H9 (cell line): ENCODE measurements around the gene PCID2. TPM values are rescaled to one million over a fixed set of nuclear protein-coding genes. Genes with fewer than 3 reads are reported as not detected.

Experiments used
- DNase-seq: peaks from one replicate; pipeline ENCODE4 v3.0.0-alpha.2; 2017
- H2AFZ ChIP-seq: one replicate; pipeline ENCODE4 v1.6.1; 2013; ENCODE audit warnings: mild to moderate bottlenecking, low read length, control low read depth, moderate library complexity
- H2AK5ac ChIP-seq: 2 replicates; pipeline ENCODE4 v1.6.1; 2013; ENCODE audit warnings: low read length, control low read depth, mixed read lengths; ENCODE audit not compliant: insufficient read length
- H2BK120ac ChIP-seq: one replicate; pipeline ENCODE4 v1.6.1; 2013; ENCODE audit warnings: low read depth, mild to moderate bottlenecking, low read length, control low read depth, inconsistent platforms; ENCODE audit not compliant: poor library complexity, severe bottlenecking
- H2BK12ac ChIP-seq: 2 replicates; pipeline ENCODE4 v1.6.1; 2013; ENCODE audit warnings: low read length, control low read depth, mixed read lengths, low read depth; ENCODE audit not compliant: insufficient read length
- H2BK15ac ChIP-seq: 2 replicates; pipeline ENCODE4 v1.6.1; 2013; ENCODE audit warnings: low read depth, low read length, control low read depth
- H2BK20ac ChIP-seq: one replicate; pipeline ENCODE4 v1.6.1; 2013; ENCODE audit warnings: low read depth, mild to moderate bottlenecking, low read length, control low read depth, inconsistent platforms; ENCODE audit not compliant: poor library complexity, severe bottlenecking
- H2BK5ac ChIP-seq: 2 replicates; pipeline ENCODE4 v1.6.1; 2013; ENCODE audit warnings: low read length, control low read depth, mixed read lengths; ENCODE audit not compliant: insufficient read length
- H3K14ac ChIP-seq: 2 replicates; pipeline ENCODE4 v1.6.1; 2013; ENCODE audit warnings: low read length, control low read depth; ENCODE audit not compliant: insufficient read depth
- H3K18ac ChIP-seq: 2 replicates; pipeline ENCODE4 v1.6.1; 2013; ENCODE audit warnings: low read depth, mild to moderate bottlenecking, mixed read lengths, low read length, control low read depth; ENCODE audit not compliant: insufficient read length
- H3K23ac ChIP-seq: 2 replicates; pipeline ENCODE4 v1.6.1; 2013; ENCODE audit warnings: low read length, control low read depth, mixed read lengths, low read depth; ENCODE audit not compliant: insufficient read length
- H3K23me2 ChIP-seq: 2 replicates; pipeline ENCODE4 v1.6.1; 2013; ENCODE audit warnings: low read depth, mild to moderate bottlenecking, mixed read lengths, low read length, control low read depth; ENCODE audit not compliant: insufficient read length, poor library complexity, severe bottlenecking
- H3K27ac ChIP-seq: 2 replicates; pipeline ENCODE4 v1.5.1; 2013; ENCODE audit warnings: low read length, control low read depth, mixed read lengths, low read depth; ENCODE audit not compliant: insufficient read length
- H3K27me3 ChIP-seq: 2 replicates; pipeline ENCODE4 v1.6.1; 2013; ENCODE audit warnings: low read length, control low read depth, inconsistent platforms; ENCODE audit not compliant: insufficient read depth
- H3K4ac ChIP-seq: 2 replicates; pipeline ENCODE4 v1.6.1; 2013; ENCODE audit warnings: low read depth, mild to moderate bottlenecking, control low read depth, inconsistent platforms, low read length, moderate library complexity
- H3K4me1 ChIP-seq: 2 replicates; pipeline ENCODE4 v1.6.1; 2013; ENCODE audit warnings: low read length, control low read depth, inconsistent platforms; ENCODE audit not compliant: insufficient read depth
- H3K4me2 ChIP-seq: 2 replicates; pipeline ENCODE4 v1.6.1; 2013; ENCODE audit warnings: low read length, control low read depth, mixed read lengths; ENCODE audit not compliant: insufficient read length, insufficient read depth
- H3K56ac ChIP-seq: 2 replicates; pipeline ENCODE4 v1.6.1; 2013; ENCODE audit warnings: low read depth, mild to moderate bottlenecking, mixed read lengths, low read length, control low read depth; ENCODE audit not compliant: insufficient read length
- H3K79me1 ChIP-seq: 2 replicates; pipeline ENCODE4 v1.6.1; 2013; ENCODE audit warnings: low read depth, mild to moderate bottlenecking, moderate library complexity, low read length, control low read depth, inconsistent platforms; ENCODE audit not compliant: insufficient read depth, poor library complexity, severe bottlenecking
- H3K79me2 ChIP-seq: 2 replicates; pipeline ENCODE4 v1.6.1; 2013; ENCODE audit warnings: low read length, control low read depth, inconsistent platforms; ENCODE audit not compliant: insufficient read depth
- H3K9ac ChIP-seq: 2 replicates; pipeline ENCODE4 v1.6.1; 2013; ENCODE audit warnings: low read length, control low read depth, mixed read lengths; ENCODE audit not compliant: insufficient read length; ENCODE audit errors: extremely low read depth
- H3K9me3 ChIP-seq: one replicate; pipeline ENCODE4 v1.6.1; 2013; ENCODE audit warnings: low read depth, low read length, inconsistent platforms; ENCODE audit not compliant: control insufficient read depth
- H3T11ph ChIP-seq: one replicate; pipeline ENCODE4 v1.6.1; 2013; ENCODE audit warnings: mild to moderate bottlenecking, low read length, control low read depth, inconsistent platforms
- H4K20me1 ChIP-seq: one replicate; pipeline ENCODE4 v1.6.1; 2013; ENCODE audit not compliant: control insufficient read depth, insufficient read length, insufficient read depth
- H4K5ac ChIP-seq: 2 replicates; pipeline ENCODE4 v1.6.1; 2013; ENCODE audit warnings: low read depth, mild to moderate bottlenecking, mixed read lengths, low read length, control low read depth; ENCODE audit not compliant: insufficient read length
- H4K8ac ChIP-seq: replicated peaks from 2 replicates; pipeline ENCODE4 v1.6.1; 2013; ENCODE audit warnings: low read length, control low read depth, mixed read lengths, low read depth; ENCODE audit not compliant: insufficient read length
- H4K91ac ChIP-seq: 2 replicates; pipeline ENCODE4 v1.6.1; 2013; ENCODE audit warnings: low read depth, mild to moderate bottlenecking, moderate library complexity, mixed read lengths, low read length, control low read depth; ENCODE audit not compliant: insufficient read length
- H3K27ac Mint-ChIP-seq, 3 experiments: 2 replicates in 2 of 3; 3 replicates in 1 of 3; pipeline ENCODE4 v1.8.0; 2020 to 2021; ENCODE audit warnings: mixed read lengths in 3 of 3, mild to moderate bottlenecking in 1 of 3, moderate library complexity in 1 of 3
- H3K27me3 Mint-ChIP-seq: 2 replicates; pipeline ENCODE4 v1.8.0; 2021; ENCODE audit warnings: low read depth, mild to moderate bottlenecking, moderate library complexity, mixed read lengths
- H3K36me3 Mint-ChIP-seq, 3 experiments: 2 replicates in 2 of 3; 3 replicates in 1 of 3; pipeline ENCODE4 v1.8.0; 2020 to 2021; ENCODE audit warnings: low read depth in 3 of 3, mixed read lengths in 3 of 3; ENCODE audit not compliant: insufficient read depth in 1 of 3
- H3K4me1 Mint-ChIP-seq, 2 experiments: 2 replicates each; pipeline ENCODE4 v1.8.0; 2020; ENCODE audit warnings: mixed read lengths in 2 of 2
- H3K4me3 Mint-ChIP-seq, 2 experiments: 2 replicates in 1 of 2; 3 replicates in 1 of 2; pipeline ENCODE4 v1.8.0; 2020 to 2021; ENCODE audit warnings: mild to moderate bottlenecking in 2 of 2, mixed read lengths in 2 of 2, moderate library complexity in 1 of 2
- H3K9me3 Mint-ChIP-seq, 2 experiments: 2 replicates in 1 of 2; 3 replicates in 1 of 2; pipeline ENCODE4 v1.8.0; 2020; ENCODE audit warnings: mild to moderate bottlenecking in 2 of 2, mixed read lengths in 2 of 2, moderate library complexity in 1 of 2
- CTCF ChIP-seq: fragments of 200-600 bp; sonication (generic); conservative IDR thresholded peaks from 3 replicates; pipeline ENCODE4 v1.8.0; 2021; ENCODE audit warnings: antibody characterized with exemption, mild to moderate bottlenecking
- WGBS: extraction: QIAGEN DNeasy Blood & Tissue Kit; methylation state at CpG from one replicate; pipeline ENCODE4 v1.1.7; 2013; ENCODE audit warnings: missing lambda C conversion rate, low lambda C conversion rate, mixed read lengths; ENCODE audit not compliant: insufficient read length; ENCODE audit errors: extremely low coverage; 5-methylcytosine and 5-hydroxymethylcytosine counted together
- total RNA-seq: library from RNA; stranded (reverse); gene quantifications from 2 replicates; pipeline ENCODE4 v1.2.1, GENCODE V29; 2021

The PCID2 gene
- total RNA-seq, 1 experiment from 2014 or later, result 66.0 TPM

- peaks cover 58 to 90% (median 86%) of the 10 kb centered on the region in 3 experiments for H3K36me3 Mint-ChIP-seq
- WGBS, result no CpG with 5 or more reads among the region's 4 CpGs
- H3K4ac ChIP-seq, result no peak overlapping the region
Observed at GRCh38 chr13:113192279-113192678, 16.2 kb downstream of the PCID2 start.

More at GRCh38 chr13:113192279-113192678, 16.2 kb downstream of the PCID2 start:
- no peak for DNase-seq
- H3K4me1 ChIP-seq, result no peaks in the 10 kb centered on the region
- H3K56ac ChIP-seq, result no peak overlapping the region
- H3K9ac ChIP-seq, result no peak overlapping the region
- no peaks in the 10 kb centered on the region for H3K9me3 Mint-ChIP-seq
- no peak overlapping the region for H3K14ac ChIP-seq
- H3K79me1 ChIP-seq, result no peaks in the 10 kb centered on the region
- H3K27ac Mint-ChIP-seq, result no peak overlapping the region
- no peak overlapping the region for H2AFZ ChIP-seq
- H3K4me3 Mint-ChIP-seq, result no peak overlapping the region
- H3K18ac ChIP-seq, result no peak overlapping the region
- H2AK5ac ChIP-seq, result no peak overlapping the region
- no peaks in the 10 kb centered on the region for H3K23me2 ChIP-seq
- H2BK15ac ChIP-seq, result no peak overlapping the region
- H2BK12ac ChIP-seq, result no peak overlapping the region
- H2BK5ac ChIP-seq, result no peak overlapping the region
- no peaks in the 10 kb centered on the region for H4K20me1 ChIP-seq
- H3K4me1 Mint-ChIP-seq, result no peaks in the 10 kb centered on the region; a peak in 1 of 4 replicates
- no peak overlapping the region for H4K8ac ChIP-seq
- H3K79me2 ChIP-seq, result no peaks in the 10 kb centered on the region
- no peak overlapping the region for H3K4me2 ChIP-seq
- H2BK120ac ChIP-seq, result no peak overlapping the region
- H3K9me3 ChIP-seq, result no peaks in the 10 kb centered on the region
- no peaks in the 10 kb centered on the region for H3K27me3 Mint-ChIP-seq
- TF ChIP-seq CTCF, result no peak
- H4K91ac ChIP-seq, result no peak overlapping the region
- no peaks in the 10 kb centered on the region for H3K27me3 ChIP-seq
- no peak overlapping the region for H4K5ac ChIP-seq
- no peak overlapping the region for H3K27ac ChIP-seq
- H3K23ac ChIP-seq, result no peak overlapping the region
- no peak overlapping the region for H3T11ph ChIP-seq
- no peak overlapping the region for H2BK20ac ChIP-seq
